LNCAP (cell line): ENCODE data around the gene GALNT13.

Experiments
- TF ChIP-seq, protein P1 (sequence below): fragments of 450-650 bp; IDR thresholded peaks from 2 replicates; pipeline ENCODE4 v1.5.1; 2017; ENCODE audit warnings: mild to moderate bottlenecking

The GALNT13 gene

DNA sequence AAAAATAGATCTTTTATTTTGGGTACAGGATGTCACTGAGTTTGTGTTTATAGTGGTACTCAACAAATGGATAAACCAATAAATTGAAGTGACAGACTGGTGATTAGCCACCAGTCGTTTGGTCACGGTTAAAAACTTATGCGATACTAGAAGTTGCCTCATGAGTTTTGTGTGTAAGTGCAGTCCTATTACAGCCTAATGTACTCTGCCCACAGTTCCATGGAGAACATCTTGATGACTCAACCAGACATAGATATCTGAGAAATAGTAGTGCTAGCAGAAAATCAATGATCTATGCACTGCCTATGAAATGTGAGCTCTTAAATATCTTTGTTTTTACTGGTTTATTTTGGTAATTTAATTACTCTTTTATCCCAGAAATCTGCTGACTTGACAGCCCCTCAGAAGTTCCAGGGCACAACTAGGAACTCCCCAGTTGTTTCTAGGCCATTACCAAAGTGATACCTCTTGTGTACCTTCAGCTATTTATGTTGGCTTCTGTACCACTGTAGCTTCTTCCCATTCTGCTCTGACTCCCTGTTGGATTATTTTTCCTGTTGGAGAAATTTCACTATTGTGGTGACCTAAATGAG, 617.6 kb downstream of the GALNT13 start:
- TF ChIP-seq, protein P1, sequence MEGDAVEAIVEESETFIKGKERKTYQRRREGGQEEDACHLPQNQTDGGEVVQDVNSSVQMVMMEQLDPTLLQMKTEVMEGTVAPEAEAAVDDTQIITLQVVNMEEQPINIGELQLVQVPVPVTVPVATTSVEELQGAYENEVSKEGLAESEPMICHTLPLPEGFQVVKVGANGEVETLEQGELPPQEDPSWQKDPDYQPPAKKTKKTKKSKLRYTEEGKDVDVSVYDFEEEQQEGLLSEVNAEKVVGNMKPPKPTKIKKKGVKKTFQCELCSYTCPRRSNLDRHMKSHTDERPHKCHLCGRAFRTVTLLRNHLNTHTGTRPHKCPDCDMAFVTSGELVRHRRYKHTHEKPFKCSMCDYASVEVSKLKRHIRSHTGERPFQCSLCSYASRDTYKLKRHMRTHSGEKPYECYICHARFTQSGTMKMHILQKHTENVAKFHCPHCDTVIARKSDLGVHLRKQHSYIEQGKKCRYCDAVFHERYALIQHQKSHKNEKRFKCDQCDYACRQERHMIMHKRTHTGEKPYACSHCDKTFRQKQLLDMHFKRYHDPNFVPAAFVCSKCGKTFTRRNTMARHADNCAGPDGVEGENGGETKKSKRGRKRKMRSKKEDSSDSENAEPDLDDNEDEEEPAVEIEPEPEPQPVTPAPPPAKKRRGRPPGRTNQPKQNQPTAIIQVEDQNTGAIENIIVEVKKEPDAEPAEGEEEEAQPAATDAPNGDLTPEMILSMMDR: no peak

DNA sequence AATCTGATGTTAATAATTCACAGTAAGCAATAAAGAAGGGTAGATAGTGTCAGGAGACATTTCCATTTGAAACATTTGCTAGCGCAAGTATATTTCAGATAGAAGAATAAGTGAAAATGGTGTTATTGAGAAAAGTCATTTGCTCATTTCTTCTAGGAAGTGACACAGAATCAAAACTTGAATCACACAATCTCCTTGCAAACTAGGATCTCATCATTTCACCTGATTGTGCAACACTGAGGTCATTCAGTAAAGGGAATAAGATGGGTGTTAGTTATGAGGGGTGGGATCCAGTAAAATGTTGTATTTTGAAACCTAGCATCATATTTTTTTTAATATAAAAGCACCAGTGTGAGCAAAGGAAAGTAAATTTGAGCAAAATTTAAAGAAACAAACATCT, 618.8 kb downstream of the GALNT13 start:
- TF ChIP-seq, protein P1: no peak

DNA sequence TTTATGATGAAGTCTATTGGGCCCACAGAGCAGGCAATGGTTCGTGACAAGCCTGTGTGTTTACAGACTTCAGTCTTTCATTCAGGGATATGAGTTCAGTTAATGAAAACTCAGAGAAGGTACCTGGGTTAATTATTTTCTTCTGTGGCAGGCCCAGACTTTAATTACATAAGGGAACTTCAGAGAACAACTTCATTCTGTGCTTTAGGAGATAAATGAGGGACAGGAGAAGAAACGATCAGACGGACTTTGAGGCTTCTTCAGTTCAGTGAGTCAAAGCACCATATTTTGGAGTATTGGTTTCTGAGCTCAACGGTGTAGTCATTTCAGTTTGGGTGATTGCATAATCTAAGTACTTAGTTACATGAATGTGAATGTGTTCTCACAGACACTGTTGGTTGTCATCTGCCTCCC, 623.7 kb downstream of the GALNT13 start:
- TF ChIP-seq, protein P1: no peak

DNA sequence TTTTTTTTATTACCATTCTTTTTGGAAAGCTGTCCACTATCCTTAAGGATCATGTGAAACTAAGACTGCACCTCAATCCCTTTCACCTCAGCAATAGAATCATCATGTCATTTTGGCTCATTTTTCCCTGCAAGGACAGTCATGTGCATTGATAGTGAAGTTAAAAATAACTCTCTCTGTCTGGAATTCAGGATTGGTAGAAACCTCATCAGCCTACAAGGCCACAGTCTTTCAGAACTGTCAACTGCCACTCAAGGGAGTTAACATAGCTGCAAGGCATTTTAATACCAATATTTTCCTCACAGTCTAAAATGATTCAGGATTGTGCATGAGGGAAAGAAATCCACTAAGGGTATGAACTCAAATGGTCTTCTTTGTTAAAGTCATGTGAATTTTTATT, 625.3 kb downstream of the GALNT13 start:
- TF ChIP-seq, protein P1: no peak
